Esophagus muscularis mucosa (tissue), 4 donors: ENCODE results near the gene TMC5.

Experiments used
- EP300 ChIP-seq: sonication (generic); formaldehyde crosslinking; IDR thresholded peaks from one replicate; pipeline ENCODE4 v1.6.1; 2017; ENCODE audit warnings: antibody characterized with exemption
- POLR2A ChIP-seq: fragments of 450-650 bp; IDR thresholded peaks from one replicate; pipeline ENCODE4 v1.6.1; 2017; ENCODE audit warnings: antibody characterized with exemption, moderate library complexity, mild to moderate bottlenecking, low read depth
- POLR2AphosphoS5 ChIP-seq, 2 donors: sonication (generic); formaldehyde crosslinking; IDR thresholded peaks; one replicate each; pipeline ENCODE4 v1.6.1; 2017; ENCODE audit warnings: antibody characterized with exemption in 2 of 2
- TF ChIP-seq, protein P1 (sequence below), 3 experiments: fragments of 200-600 bp in 2 of 3; fragments of 450-650 bp in 1 of 3; sonication (generic) in 2 of 3; IDR thresholded peaks; one replicate each; pipeline ENCODE4 v1.5.1; 2017 to 2019; ENCODE audit warnings: antibody characterized with exemption in 3 of 3, mild to moderate bottlenecking in 2 of 3, moderate library complexity in 1 of 3

DNA sequence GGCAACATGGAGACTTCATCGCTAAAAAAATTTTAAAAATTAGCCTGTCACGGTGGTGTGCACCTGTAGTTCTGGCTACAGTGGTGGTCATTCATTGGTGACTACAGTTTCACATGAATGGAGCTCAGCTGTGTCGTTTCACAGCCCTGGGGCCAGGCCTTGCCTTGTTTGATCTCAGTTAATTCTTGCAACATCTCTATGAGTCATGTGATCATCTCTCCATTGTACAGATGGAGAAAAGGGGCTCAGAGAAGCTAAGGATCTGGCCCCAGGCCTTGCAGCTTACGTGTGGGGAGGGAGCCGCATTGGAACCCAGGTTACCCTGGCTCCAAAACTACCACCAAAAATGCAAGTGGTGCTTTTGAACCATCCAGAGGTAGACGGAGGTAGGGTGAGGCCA, 54.8 kb downstream of the TMC5 start:
- TF ChIP-seq, protein P1, sequence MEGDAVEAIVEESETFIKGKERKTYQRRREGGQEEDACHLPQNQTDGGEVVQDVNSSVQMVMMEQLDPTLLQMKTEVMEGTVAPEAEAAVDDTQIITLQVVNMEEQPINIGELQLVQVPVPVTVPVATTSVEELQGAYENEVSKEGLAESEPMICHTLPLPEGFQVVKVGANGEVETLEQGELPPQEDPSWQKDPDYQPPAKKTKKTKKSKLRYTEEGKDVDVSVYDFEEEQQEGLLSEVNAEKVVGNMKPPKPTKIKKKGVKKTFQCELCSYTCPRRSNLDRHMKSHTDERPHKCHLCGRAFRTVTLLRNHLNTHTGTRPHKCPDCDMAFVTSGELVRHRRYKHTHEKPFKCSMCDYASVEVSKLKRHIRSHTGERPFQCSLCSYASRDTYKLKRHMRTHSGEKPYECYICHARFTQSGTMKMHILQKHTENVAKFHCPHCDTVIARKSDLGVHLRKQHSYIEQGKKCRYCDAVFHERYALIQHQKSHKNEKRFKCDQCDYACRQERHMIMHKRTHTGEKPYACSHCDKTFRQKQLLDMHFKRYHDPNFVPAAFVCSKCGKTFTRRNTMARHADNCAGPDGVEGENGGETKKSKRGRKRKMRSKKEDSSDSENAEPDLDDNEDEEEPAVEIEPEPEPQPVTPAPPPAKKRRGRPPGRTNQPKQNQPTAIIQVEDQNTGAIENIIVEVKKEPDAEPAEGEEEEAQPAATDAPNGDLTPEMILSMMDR (IDR thresholded peaks at IDR 0.05) = no peak
- TF ChIP-seq POLR2A = no peak
- TF ChIP-seq POLR2AphosphoS5 (IDR thresholded peaks at IDR 0.05) = no peak
- TF ChIP-seq EP300 = no peak
